MM.1S (cell line): ENCODE measurements around the gene TUBB2B.

Source experiments
- EZH2 ChIP-seq: fragments of 300-600 bp; sonication (generic); optimal IDR thresholded peaks from 2 replicates; pipeline ENCODE3; 2017; ENCODE audit warnings: low read depth, mild to moderate bottlenecking, antibody characterized with exemption, low read length, mixed read lengths
- TF ChIP-seq, protein P1 (sequence below): fragments of 300-600 bp; sonication (generic); IDR thresholded peaks from 2 replicates; pipeline ENCODE4 v1.5.1; 2016; ENCODE audit warnings: antibody characterized with exemption, low read length, mixed read lengths

DNA sequence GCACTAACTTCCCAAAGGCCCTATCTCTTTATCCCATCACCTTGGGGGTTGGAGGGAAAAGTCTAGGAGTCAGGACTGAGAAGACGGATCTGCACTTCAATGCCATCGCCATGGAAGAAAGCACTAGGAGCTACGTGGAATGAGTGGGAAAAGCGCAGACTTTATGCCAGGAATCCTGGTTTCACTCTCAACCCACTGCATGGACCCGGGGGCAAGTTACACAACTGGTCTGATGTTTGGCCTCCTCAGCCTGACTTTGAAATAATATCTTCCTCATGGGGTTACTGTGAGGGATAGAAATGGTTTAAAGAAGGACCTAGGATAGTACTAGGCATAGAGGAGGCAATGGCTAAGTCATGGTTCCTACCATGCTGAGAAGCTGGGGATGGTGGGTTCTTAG lies 17.8 kb upstream of the TUBB2B start:
- TF ChIP-seq EZH2, result no peak
- TF ChIP-seq, protein P1, sequence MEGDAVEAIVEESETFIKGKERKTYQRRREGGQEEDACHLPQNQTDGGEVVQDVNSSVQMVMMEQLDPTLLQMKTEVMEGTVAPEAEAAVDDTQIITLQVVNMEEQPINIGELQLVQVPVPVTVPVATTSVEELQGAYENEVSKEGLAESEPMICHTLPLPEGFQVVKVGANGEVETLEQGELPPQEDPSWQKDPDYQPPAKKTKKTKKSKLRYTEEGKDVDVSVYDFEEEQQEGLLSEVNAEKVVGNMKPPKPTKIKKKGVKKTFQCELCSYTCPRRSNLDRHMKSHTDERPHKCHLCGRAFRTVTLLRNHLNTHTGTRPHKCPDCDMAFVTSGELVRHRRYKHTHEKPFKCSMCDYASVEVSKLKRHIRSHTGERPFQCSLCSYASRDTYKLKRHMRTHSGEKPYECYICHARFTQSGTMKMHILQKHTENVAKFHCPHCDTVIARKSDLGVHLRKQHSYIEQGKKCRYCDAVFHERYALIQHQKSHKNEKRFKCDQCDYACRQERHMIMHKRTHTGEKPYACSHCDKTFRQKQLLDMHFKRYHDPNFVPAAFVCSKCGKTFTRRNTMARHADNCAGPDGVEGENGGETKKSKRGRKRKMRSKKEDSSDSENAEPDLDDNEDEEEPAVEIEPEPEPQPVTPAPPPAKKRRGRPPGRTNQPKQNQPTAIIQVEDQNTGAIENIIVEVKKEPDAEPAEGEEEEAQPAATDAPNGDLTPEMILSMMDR, result no peak
